ENCODE measurements around the gene PALD1. TPM values are rescaled to one million over a fixed set of nuclear protein-coding genes. Genes with fewer than 3 reads are reported as not detected.

The PALD1 gene
- total and polyA plus RNA-seq, 2 donors (not counting 1 experiment from before 2014, with no cell fraction given) = 0.09 to 0.33 TPM

GRCh38 chr10:70465832-70466231 is 12.7 kb upstream of the PALD1 start:
- H3K9me3 ChIP-seq (ENCODE audit: control insufficient read depth, insufficient read depth, low read depth, low read length) = no peaks in the 10 kb centered on the region
- peaks cover 6% of the 10 kb centered on the region for H3K27me3 ChIP-seq (ENCODE audit: control insufficient read depth, insufficient read depth, low read length)
- H3K4me3 ChIP-seq (replicated peaks in 1 of 4; ENCODE audit: control extremely low read depth in 1 of 4, insufficient read depth in 1 of 4, low read depth in 3 of 4, low read length in 4 of 4) = no peak overlapping the region
- no peaks in the 10 kb centered on the region for H4K20me1 ChIP-seq (ENCODE audit: control insufficient read depth, extremely low read depth, insufficient read depth, low read length)
- no peaks in the 10 kb centered on the region for H3K36me3 ChIP-seq (ENCODE audit: control insufficient read depth, insufficient read depth, low read length)
- H2AFZ ChIP-seq (ENCODE audit: low read length) = no peak overlapping the region
- DNase-seq (ENCODE audit: low read depth in 2 of 2) = no peak
- TF ChIP-seq CTCF (conservative IDR thresholded peaks at IDR 0.05 in 1 of 2, IDR thresholded peaks at IDR 0.05 in 1 of 2; ENCODE audit: low read depth in 1 of 2, low read length in 2 of 2) (no peak), EZH2 (IDR thresholded peaks at IDR 0.05; ENCODE audit: low read length, missing control alignments) (no peak)
- no peak overlapping the region for H3K4me2 ChIP-seq (ENCODE audit: extremely low read depth, insufficient read depth, low read length)
- H3K79me2 ChIP-seq (ENCODE audit: control insufficient read depth, insufficient read depth, low read length) = no peaks in the 10 kb centered on the region
- no peak overlapping the region for H3K9ac ChIP-seq (ENCODE audit: insufficient read depth, low read length)
- H3K27ac ChIP-seq (ENCODE audit: insufficient read depth, low read length) = no peak overlapping the region
- no peaks in the 10 kb centered on the region for H3K4me1 ChIP-seq (ENCODE audit: control insufficient read depth, extremely low read depth, insufficient read depth, low read length)

- no peak for TF ChIP-seq CTCF (conservative IDR thresholded peaks at IDR 0.05 in 1 of 2, IDR thresholded peaks at IDR 0.05 in 1 of 2; ENCODE audit: low read depth in 1 of 2, low read length in 2 of 2)
- TF ChIP-seq EZH2 (IDR thresholded peaks at IDR 0.05; ENCODE audit: low read length, missing control alignments) = no peak
- H2AFZ ChIP-seq (ENCODE audit: low read length) = no peak overlapping the region
- H4K20me1 ChIP-seq (ENCODE audit: control insufficient read depth, extremely low read depth, insufficient read depth, low read length) = no peaks in the 10 kb centered on the region
- no peak overlapping the region for H3K27ac ChIP-seq (ENCODE audit: insufficient read depth, low read length)
- no peak overlapping the region for H3K9ac ChIP-seq (ENCODE audit: insufficient read depth, low read length)
- peaks cover 6% of the 10 kb centered on the region for H3K27me3 ChIP-seq (ENCODE audit: control insufficient read depth, insufficient read depth, low read length)
- no peaks in the 10 kb centered on the region for H3K9me3 ChIP-seq (ENCODE audit: control insufficient read depth, insufficient read depth, low read depth, low read length)
- H3K4me1 ChIP-seq (ENCODE audit: control insufficient read depth, extremely low read depth, insufficient read depth, low read length) = no peaks in the 10 kb centered on the region
- no peaks in the 10 kb centered on the region for H3K36me3 ChIP-seq (ENCODE audit: control insufficient read depth, insufficient read depth, low read length)
- no peaks in the 10 kb centered on the region for H3K79me2 ChIP-seq (ENCODE audit: control insufficient read depth, insufficient read depth, low read length)
- H3K4me2 ChIP-seq (ENCODE audit: extremely low read depth, insufficient read depth, low read length) = no peak overlapping the region
- DNase-seq (ENCODE audit: low read depth in 2 of 2) = no peak
- no peak overlapping the region for H3K4me3 ChIP-seq (replicated peaks in 1 of 4; ENCODE audit: control extremely low read depth in 1 of 4, insufficient read depth in 1 of 4, low read depth in 3 of 4, low read length in 4 of 4)
These were observed 11.6 kb upstream of the PALD1 start for GRCh38 chr10:70466951-70467350.

GRCh38 chr10:70472799-70473454 is 5.6 kb upstream of the PALD1 start:
- no peaks in the 10 kb centered on the region for H3K79me2 ChIP-seq (ENCODE audit: control insufficient read depth, insufficient read depth, low read length)
- H3K36me3 ChIP-seq (ENCODE audit: control insufficient read depth, insufficient read depth, low read length) = no peaks in the 10 kb centered on the region
- no peak for DNase-seq (ENCODE audit: low read depth in 2 of 2)
- H3K27me3 ChIP-seq (ENCODE audit: control insufficient read depth, insufficient read depth, low read length) = peaks cover 23% of the 10 kb centered on the region
- H4K20me1 ChIP-seq (ENCODE audit: control insufficient read depth, extremely low read depth, insufficient read depth, low read length) = no peaks in the 10 kb centered on the region
- no peak overlapping the region for H3K4me2 ChIP-seq (ENCODE audit: extremely low read depth, insufficient read depth, low read length)
- no peak overlapping the region for H2AFZ ChIP-seq (ENCODE audit: low read length)
- H3K9me3 ChIP-seq (ENCODE audit: control insufficient read depth, insufficient read depth, low read depth, low read length) = no peaks in the 10 kb centered on the region
- H3K4me1 ChIP-seq (ENCODE audit: control insufficient read depth, extremely low read depth, insufficient read depth, low read length) = no peaks in the 10 kb centered on the region
- no peak overlapping the region for H3K9ac ChIP-seq (ENCODE audit: insufficient read depth, low read length)
- H3K4me3 ChIP-seq (replicated peaks in 1 of 4; ENCODE audit: control extremely low read depth in 1 of 4, insufficient read depth in 1 of 4, low read depth in 3 of 4, low read length in 4 of 4) = no peak overlapping the region
- H3K27ac ChIP-seq (ENCODE audit: insufficient read depth, low read length) = no peak overlapping the region
- TF ChIP-seq EZH2 (IDR thresholded peaks at IDR 0.05; ENCODE audit: low read length, missing control alignments) (no peak), CTCF (conservative IDR thresholded peaks at IDR 0.05 in 1 of 2, IDR thresholded peaks at IDR 0.05 in 1 of 2; ENCODE audit: low read depth in 1 of 2, low read length in 2 of 2) (no peak)

Measured in fibroblast of lung (primary cell).